Measurements from ENCODE around the gene CRIP2.

The CRIP2 gene

GRCh38 chr14:105445290-105445689, 29.3 kb upstream of the CRIP2 start:
- DNase-seq, result no peak

DNA sequence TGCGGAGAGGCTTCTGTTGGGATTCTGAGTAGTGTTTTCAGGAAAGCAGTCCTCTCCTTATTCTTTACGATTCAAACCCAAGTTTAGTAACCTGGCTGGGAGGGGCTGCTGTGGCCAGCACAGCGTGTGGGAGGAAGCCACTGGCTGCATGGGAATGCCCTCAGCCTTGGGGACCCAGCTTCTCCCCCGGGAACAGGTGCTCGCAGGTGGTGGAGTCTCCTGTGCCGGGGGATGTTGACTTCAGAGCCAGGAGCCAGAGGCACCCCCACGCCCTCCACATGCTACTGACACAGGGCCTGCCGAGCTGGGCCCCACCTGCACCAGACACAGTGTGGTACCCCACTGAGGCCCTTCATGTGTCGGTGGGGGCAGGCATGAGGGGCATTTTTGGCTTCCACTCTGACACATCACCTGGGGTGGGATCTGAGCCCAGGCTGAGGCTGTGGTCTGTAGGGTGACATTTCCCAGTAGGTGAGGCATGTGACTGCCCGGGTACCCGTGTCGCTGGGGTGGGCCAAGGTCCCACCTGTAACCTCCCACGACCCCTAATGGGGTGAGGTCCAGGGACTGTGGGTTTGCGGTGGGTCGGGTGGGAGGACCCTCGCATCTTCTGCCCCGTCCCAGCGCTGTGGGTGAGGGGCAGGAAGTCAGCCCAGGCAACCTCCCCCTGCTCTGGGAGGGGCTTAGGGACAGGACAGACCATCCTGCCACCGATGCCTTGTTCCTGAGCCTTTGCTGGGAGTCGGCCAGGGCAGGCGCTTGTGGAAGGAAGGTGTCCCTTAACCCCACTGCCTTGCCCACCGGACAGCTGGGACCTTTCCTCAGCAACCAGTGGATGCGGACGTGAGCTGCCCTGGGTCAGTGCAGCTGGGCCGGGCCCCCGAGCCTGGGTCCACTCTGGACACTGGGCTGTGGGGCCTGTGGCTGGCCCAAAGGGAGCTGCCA, 28.4 kb upstream of the CRIP2 start:
- DNase-seq, result no peak

DNA sequence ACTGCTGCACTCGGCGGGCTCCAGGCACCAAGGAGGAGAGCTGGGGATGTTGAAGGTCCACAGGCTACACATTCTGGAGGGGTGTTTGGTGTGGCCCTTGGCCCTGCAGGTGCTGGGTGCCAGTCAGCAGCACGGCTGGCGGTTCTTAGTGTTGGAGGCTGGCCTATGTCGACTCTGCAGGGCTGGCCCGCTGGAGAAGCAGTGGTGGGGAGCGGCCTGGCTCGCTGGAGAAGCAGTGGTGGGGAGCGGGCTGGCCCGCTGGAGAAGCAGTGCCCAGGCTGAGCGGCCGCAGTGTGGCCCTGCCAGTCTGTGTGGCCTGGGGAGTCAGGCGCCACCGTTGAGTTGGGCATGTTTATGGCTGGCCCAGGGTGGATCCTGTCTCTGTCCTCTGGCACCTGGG, 27.6 kb upstream of the CRIP2 start:
- no peak for DNase-seq

GRCh38 chr14:105447651-105448640, 26.7 kb upstream of the CRIP2 start:
- DNase-seq, result no peak

GRCh38 chr14:105448706-105449111, 25.9 kb upstream of the CRIP2 start:
- peak; percentile 36 for DNase-seq

DNA sequence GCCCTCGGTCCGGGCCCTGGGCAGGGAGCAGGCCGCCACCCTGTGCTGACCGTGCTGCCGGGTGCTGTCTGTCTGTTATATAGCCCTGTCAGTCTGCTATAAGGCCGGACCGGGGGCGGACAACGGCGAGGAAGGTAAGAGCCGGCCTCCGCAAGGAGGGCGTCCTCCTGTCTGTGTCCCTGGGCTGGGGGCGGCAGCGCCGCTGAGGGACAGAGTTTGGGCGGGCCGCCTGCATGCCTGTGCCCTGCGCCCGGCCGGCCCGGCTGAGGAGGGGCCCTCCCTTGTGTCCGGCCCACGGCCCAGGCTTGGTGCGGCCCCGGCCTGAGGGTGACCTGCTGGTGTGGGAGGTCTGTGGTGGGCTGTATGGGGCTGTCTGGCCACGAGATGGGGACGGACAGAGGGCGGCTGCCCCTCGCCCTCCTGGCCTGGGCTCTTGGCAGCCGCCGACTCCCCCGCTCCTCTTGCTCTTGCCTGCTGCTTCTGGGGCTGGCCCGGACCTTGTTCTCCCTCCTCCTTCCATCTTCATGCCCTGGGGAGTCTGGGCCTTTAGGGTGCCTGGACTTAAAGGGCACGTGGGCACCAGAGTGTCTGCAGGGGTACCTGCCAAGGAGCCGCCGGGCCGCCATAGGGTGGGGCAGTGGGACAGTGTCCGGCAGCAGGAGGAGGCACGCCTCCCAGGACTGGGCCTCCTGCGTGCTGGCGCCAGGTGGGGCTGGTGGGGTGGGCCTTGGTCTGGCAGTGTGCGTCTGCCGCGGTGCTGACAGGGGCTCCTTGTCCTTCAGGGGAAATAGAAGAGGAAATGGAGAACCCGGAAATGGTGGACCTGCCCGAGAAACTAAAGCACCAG, 25.1 kb upstream of the CRIP2 start:
- DNase-seq, result no peak

- DNase-seq, result no peak
Observed at GRCh38 chr14:105450123-105450505, 24.5 kb upstream of the CRIP2 start.

- no peak for DNase-seq
Observed at GRCh38 chr14:105450864-105451720, 23.5 kb upstream of the CRIP2 start.

- no peak for DNase-seq
Observed at GRCh38 chr14:105452963-105453362, 21.7 kb upstream of the CRIP2 start.

DNA sequence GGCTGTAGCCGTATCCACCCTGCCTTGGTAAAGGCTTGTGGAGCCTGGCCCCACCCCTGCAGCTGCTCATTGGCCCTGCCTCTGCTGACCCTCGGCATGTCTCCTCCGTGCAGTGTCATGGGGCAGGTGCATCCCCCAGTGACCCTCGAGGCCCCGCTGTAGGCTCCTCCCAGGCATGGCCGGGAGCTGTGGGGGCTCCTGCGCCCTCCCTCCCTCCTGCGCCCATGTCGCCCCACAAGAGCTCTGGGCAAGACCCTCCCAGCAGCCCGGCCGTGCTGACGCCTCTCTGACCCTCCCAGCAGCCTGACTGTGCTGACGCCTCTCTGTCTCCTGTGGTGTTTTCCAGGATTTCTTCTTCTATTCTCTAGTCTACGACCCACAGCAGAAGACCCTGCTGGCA, 20.8 kb upstream of the CRIP2 start:
- no peak for DNase-seq

GRCh38 chr14:105455086-105455640, 19.5 kb upstream of the CRIP2 start:
- no peak for DNase-seq

- no peak for DNase-seq
Observed at GRCh38 chr14:105455766-105456660, 18.6 kb upstream of the CRIP2 start.

DNA sequence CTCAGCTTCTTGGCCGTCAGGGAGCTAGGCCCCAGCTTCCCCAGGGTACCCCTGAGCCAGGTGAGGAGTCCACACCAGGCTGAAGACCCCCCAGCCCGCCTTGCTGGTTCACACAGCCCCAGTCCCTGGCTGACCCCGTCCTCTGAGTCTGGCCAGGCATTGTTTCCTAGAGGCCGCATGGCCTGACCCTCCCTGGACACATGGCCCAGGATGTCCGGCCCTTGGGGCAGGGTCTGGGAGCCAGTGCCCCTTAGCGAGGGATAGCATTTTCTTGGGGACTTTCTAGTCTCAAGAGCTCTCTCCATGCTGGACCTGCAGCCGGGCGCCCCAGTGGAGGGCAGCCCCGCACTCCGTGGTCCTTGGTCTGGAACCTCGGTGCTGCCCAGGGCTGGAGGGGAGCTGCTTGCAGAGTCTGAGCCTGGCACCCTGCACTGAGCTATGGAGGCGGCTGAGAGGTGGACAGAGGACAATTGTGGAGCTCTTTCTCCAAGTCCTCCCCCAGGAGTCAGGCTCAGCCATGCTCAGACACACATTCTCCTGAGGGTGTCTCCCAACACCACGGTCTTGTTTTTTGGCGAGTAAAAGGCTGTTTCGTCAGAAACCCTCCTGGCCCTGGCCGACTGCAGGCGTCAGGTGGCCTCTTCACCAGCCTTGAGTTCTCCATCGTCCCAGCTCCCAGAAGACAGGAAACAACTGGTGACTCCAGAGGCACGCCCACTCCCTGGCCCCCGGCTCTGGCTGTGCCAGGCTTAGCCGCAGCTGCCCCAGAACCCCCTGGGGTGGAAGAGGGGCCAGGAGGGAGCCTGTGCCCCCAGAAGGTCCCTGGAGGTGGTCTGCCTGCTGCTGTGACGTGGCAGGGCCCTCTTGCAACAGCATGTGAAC, 17.6 kb upstream of the CRIP2 start:
- no peak for DNase-seq

DNA sequence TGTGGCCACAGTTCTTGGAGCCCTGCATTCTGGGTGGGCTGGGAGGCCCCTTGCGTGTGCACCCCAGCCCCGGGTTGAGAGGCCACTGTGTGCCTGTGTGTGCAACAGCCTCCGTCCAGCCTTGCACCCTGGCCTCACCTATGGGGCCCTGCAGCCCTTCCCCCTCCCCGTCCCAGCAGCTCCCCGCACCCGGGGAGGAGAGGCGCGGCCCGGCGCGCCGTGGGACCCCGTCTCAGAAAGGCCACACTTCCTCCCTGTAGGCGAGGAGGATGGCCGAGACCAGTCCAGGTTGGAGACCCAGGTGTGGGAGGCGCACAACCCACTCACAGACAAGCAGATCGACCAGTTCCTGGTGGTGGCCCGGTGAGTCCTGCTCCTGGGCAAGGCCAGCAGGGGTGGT, 16.6 kb upstream of the CRIP2 start:
- DNase-seq, result no peak

DNA sequence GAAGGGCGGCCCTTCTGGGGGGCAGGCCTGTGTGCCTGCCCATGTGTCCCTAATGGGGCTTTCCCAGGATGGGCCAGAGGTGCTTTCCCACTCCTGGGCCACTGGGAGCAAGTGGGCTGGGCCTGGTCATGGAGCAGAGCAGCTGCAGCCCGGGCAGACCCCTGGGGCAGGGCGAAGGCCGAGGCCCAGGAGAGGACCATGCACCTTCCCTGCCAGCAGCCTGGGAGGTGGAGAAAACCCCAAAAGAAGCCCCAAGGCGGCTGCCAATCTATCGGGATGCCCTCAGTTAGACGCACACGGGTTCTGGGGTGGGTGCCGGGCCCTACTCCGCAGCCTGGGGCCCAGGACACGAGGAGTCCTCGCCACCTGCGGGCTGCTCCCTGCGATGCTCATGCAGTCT, 16.1 kb upstream of the CRIP2 start:
- no peak for DNase-seq

DNA sequence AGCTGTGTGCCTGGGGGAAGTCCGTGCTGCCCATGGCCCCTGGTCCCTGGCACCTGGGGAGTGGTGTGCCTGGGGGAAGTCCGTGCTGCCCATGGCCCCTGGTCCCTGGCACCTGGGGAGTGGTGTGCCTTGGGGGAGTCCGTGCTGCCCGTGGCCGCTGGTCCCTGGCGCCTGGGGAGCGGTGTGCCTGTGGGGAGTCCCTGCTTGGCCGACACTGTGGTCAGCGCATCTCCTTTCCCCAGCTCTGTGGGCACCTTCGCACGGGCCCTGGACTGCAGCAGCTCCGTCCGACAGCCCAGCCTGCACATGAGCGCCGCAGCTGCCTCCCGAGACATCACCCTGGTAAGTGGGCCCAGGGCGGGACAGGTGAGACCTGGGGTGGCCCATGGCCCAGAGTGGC, 14.5 kb upstream of the CRIP2 start:
- DNase-seq, result no peak

DNA sequence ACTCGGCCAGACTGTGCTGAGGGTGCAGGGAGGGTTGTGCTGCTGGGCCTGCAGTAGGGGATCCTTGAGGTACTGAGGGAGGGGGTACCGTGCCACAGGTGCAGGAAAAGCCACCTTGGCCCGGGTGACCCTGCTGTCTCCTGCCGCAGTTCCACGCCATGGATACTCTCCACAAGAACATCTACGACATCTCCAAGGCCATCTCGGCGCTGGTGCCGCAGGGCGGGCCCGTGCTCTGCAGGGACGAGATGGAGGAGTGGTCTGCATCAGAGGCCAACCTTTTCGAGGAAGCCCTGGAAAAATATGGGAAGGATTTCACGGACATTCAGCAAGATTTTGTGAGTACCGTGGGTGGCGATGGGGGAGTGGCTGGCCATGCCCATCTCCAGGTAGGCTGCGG, 14.0 kb upstream of the CRIP2 start:
- no peak for DNase-seq

DNA sequence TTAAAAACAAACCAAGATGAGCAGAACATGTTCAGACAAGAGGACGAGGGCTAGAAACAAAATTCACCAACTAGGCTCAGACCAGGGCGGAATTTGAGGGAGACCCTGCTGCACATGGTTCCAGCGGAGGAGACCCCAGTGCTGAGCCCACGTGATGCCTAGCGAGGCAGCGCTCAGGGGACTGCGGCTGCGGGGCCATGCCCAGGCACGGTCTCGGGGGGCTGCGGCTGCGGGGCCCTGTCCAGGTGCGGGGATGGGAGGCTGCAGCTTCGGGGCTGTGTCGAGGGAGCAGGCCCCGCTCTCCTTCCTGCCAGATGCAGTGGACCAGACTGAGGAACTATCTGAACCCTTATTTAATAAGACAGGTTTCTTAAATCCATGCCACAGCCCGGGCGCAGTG, 12.7 kb upstream of the CRIP2 start:
- no peak for DNase-seq

DNA sequence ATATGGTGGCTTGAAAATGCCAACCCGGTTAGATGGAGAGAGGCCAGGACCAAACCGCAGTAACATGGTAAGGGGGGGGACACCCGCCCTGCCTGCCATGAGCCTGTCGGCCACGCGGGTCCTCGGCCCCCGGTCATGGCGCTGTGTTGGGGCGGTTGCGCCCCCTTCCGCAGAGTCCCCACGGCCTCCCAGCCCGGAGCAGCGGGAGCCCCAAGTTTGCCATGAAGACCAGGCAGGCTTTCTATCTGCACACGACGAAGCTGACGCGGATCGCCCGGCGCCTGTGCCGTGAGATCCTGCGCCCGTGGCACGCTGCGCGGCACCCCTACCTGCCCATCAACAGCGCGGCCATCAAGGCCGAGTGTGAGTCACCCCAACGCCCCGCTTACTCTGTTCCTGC, 10.1 kb upstream of the CRIP2 start:
- no peak for DNase-seq
